ENCODE data around the gene LIMA1.
"Not testable (repeated sequence)": the region's sequence is repeated elsewhere in the genome, so short reads cannot be mapped to it uniquely, and the experiment has no call there.

The LIMA1 gene

DNA sequence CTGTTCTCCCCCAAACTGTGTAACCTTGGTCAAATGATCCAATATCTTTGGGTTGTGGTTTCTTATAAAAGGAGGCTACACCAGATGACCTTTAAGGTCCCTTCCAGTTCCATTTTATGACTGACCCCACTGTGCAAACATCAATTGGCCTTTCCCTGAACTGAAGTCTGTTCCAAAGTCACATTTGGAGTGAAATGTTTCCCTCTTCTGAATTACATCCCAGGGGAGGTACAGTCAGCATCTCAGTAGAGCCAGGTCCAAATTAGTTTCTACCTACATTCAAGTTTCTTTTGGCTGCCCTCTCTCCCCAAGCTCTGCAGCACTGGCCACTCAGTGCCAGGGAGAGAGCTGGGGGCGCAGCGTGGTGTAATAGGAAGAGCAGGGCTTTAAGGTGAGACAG is 34.4 kb downstream of the LIMA1 start:
- no peak for DNase-seq

DNA sequence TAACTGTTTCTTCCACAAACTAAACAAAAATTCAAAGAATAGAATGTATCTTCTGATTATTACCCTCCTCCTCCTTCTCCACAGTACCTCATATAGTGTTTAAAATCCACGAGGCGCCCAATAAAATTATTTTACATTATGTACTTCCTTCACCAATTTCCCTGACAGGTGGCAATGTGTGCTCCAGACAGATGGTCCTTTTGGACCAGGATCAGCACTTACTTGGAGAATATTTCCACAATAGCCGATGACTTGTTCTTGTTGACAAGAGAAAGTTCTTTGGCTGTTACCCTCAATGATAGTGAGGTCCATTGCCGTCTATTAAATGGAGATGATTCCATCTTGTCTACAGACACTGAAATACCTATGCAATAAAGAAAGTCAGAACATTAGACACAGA is 34.9 kb downstream of the LIMA1 start:
- DNase-seq: no peak

DNA sequence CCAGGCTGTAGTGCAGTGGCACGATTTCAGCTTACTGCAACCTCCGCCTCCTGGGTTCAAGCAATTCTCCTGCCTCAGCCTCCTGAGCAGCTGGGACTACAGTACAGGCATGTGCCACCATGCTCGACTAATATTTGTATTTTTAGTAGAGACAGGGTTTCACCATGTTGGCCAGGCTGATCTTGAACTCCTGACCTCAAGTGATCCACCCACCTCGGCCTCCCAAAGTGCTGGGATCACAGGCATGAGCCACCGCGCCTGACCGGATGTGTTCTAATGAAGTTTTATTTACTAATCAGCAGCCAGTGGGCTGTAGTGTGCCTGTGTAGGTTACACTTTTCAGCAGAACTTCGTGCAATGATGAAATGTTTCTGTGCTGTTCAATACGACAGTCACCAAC is 35.7 kb downstream of the LIMA1 start:
- not testable (repeated sequence) for DNase-seq

DNA sequence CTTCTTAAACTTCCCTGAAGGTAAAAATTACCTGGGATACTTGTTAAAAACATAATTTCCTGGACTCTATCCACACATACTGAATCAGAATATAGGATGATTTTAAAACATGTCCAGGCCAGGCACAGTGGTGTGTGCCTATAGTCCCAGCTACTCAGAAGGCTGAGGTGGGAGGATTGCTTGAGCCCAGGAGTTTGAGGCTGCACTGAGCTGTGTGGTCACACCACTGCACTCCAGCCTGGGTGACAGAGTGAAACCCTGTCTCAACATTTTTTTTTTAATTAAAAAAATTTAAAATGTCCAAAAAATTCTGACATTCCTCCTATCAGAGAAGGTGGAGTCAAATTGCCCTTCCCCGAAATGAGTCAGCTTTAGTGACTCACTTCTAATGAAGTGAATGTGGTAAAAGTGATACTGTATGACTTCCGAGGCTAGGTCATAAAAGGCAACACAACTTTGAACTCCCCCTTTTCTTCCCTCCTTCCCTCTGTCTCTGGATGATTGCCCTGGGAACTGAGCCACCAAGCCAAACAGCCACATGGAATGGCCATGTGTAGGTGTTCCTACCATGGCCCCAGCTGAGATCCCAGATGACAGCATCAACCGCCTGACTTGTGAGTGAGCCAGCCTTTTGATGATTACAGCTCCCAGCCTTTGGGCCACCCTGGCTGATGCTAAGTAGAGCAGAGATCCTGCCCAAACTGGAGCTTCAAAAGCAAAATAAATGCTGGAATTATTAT is 36.3 kb downstream of the LIMA1 start:
- DNase-seq: no peak

DNA sequence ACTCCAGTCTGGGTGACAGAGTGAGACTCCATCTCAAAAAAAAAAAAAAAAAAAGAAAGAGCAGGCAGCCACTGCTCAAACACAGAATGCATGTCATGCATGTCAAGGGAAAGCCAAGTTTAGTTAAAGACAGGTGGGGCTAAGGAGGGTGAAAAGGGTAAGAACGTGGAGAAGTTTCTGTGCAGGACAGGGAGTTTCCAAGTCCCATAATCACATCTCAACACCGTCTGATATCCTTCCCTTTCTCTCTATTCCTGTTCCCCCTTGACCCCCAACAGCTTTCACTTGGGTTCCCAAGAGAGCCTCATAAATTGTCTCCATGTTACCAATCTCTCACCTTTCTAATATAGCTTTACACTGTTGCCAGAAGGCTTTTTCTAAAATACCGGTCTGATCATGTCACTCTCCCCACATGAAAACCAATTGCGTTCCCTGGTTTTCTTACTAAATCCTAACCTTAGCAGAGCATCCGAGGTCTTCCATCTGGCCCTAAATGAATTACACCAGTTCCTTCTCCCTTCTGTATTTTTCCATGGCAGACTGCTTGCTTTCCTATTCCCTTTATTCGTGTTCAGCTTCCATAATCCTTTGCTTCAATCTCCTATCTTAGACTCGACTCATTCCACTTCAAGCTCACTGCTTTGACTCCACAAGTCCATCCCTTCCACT is 37.0 kb downstream of the LIMA1 start:
- no peak for DNase-seq

DNA sequence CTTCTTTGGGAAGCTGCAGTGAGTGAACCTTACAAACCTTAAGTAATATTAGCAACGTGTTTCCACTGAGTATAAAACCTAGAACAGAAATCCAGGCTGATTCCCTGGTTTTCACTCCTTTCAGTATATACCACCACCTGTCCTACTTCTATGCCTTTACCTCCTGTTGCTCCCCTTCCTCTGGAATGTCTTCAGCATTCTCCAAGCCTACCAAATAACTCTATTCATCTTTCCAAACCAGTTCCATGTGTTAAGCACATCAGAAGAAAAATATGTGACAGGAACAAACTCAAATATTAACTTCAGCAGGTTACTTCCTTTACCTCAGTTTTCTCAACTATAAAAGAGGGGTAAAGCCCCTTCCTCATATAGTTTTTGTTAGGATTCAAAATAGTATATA is 39.8 kb downstream of the LIMA1 start:
- no peak for DNase-seq

DNA sequence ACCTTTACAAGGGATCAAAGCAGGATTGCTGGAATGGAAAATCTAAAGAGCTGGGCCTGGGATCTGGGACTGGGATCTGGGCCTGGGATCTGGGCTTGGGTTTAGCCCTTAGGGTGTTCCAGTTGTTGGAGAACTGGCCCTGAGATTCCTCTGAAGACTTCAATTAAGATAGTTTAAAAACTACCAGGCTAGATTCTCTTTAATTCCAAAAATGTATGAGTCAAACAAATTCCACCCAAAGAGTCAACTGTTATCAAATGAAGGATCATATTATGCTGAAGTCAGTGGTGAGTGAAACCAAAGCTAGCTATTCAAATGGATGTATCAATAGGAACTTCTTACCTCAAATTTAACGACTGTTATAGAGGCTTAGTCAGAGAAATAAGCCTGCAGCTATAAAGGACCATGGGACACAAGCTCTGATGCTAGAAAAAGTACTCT is 40.5 kb downstream of the LIMA1 start:
- no peak for DNase-seq

DNA sequence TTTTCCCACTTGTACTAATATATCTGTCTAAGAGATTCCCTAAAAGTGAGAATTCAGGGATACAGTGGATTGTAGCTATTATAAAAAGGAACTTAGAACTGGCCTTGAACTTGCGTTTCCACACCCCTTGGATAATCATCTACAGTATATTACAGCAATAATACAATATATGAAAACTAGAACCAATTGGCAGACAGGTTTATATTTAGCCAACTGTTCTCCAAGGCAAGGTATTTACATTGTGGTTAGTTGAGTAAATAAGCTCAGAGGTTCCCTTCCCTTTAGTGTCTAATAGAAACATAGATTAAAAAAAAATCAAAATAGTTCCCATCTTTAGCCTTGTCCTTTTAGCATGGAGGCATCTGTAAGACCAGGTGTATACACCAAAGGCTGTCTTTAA is 42.1 kb downstream of the LIMA1 start:
- no peak for DNase-seq

DNA sequence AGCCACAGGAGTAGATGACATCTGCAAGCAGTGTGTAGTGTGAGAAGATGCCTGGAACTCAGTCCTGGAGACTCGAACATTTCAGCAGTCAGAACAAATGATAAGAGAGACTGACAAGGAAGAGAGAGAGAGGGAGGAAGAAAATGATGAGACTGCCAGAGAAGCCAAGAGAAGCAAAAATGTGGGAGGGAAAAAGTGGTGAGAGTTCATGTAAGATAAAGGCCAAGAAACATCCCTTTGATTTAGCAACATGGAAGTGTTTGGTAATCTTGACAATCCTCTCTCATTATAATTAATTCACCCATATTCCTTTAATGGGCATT is 42.6 kb downstream of the LIMA1 start:
- no peak for DNase-seq

DNA sequence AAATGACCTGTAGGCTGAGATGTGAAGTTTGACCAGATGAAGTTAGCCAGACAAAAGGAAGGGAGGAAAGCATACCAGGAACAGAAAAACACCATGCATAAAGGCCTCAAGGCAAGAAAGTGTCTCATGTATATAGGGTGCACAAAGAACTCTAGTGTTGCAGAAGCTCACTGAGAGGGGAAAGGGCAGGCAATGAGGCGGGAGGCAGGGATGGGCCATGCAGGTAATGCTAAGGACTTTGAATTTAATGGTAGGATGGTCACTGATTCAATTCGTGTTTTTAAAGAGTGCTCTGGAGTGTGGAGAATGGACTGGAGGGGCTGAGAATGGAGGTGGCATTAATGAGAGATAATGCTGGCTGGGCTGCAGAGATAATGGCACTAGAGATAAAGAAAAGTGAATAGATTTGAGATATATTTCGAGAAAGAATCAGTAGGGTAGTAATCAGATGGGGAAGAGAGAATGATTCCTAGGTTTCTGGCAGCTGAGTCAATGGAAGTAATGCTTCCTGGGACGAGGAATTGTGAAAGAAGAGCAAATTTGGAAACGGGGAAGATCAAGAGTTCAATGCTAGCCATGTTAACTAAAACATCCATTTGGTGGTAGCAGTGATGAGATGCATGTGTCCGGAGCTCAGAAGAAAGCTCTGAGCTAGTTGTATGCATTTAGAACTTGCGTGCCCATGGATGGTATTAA is 43.1 kb downstream of the LIMA1 start:
- DNase-seq: no peak

DNA sequence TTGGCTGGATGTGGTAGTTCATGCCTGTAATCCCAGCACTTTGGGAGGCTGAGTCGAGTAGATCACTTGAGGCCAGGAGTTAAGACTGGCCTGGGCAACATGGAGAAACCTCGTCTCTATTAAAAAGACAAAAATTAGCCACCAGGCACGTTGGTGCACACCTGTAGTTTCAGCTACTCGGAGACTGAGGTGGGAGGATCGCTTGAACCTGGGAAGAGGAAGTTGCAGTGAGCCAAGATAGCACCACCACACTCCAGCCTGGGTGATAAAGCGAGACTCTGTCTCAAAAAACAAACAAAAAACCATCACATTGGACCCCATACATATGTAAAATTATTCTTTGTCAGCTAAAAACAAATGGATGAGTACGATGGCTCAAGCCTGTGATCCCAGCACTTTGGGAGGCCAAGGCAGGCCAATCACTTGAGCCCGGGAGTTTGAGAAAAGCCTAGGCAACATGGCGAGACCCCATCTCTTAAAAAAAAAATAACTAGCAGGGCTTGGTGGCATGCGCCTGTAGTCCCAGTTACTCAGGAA is 43.9 kb downstream of the LIMA1 start:
- no peak for DNase-seq

DNA sequence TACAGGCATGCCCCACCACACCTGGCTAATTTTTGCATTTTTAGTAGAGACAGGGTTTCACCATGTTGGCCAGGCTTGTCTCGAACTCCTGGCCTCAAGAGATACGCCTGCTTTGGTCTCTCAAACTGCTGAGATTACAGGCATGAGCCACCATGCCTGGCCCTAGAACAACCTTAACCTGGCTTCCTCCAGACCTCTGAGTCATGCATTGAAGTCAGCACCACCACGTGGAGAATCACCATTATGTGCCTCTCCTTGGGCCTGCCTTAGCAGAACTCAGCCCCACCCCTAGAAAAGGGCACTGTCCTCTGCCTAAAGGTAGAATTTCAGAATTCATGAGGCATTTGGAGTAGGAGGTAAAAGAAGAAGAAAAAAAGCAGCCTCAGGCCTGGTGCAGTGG is 49.0 kb downstream of the LIMA1 start:
- DNase-seq: no peak

DNA sequence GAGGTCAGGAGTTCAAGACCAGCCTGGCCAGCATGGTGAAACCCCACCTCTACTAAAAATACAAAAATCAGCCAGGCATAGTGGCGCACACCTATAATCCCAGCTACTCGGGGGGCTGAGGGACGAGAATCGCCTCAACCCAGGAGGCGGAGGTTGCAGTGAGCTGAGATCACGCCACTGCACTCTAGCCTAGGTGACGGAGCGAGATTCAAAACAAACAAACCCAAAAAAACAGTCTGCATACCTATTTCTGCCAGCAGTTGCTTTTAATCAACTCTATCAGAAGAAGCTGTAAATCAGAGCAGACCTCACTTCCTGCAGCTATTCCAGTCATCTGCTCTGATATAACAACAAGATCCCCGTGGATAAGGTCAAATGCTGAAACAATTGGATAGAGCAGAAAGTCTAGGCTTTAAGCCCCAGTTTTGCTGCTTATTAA is 50.5 kb downstream of the LIMA1 start:
- no peak for DNase-seq

DNA sequence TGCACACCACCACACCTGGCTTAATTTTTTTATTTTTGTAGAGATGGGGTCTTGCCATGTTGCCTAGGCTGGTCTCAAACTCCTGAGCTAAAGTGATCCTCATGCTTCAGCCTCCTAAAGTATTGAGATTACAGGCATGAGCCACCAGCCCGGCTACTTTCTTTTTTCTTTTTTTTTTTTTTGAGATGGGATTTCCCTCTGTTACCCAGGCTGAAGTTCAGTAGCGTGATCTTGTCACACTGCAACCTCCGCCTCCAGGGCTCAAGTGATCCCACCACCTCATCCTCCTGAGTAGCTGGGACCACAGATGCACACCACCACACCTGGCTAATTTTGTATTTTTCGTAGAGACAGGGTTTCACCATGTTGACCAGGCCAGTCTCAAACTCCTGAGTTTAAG is 51.1 kb downstream of the LIMA1 start:
- no peak for DNase-seq

DNA sequence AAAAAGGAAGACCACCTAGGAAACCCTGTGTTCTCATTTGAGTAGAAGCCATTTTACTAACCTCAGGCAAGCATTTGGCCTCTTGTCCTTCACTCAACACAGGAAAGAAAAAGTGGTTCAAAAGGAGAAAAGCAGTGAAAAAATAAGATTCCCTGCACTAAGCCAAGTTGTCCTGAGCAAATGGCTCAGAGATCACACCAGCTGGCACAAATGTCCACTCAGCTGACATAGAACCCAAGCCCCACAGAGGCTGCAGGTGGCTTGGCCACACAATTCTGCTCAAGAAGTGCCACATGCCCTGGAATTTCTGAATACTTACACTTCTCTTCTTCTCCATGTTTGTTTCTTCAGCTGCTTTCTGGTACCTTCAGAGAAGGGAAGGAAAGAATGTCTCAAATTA is 52.0 kb downstream of the LIMA1 start:
- no peak for DNase-seq

DNA sequence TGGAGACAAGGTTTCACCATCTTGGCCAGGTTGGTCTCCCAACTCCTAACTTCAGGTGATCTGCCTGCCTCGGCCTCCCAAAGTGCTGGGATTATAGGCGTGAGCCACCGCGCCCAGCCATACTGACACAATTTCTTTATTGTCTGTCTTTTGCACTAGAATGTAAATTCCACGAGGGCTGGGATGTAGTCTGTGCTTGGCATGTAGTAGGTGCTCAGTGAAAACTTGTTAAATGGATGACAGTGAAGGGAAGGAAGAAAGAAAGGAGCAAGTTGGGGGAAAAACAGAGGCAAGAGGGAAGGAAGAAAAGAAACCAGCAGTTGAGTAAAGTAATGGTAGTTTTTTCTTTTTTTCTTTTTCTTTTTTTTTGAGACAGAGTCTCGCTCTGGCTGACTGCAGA is 53.1 kb downstream of the LIMA1 start:
- DNase-seq: no peak

DNA sequence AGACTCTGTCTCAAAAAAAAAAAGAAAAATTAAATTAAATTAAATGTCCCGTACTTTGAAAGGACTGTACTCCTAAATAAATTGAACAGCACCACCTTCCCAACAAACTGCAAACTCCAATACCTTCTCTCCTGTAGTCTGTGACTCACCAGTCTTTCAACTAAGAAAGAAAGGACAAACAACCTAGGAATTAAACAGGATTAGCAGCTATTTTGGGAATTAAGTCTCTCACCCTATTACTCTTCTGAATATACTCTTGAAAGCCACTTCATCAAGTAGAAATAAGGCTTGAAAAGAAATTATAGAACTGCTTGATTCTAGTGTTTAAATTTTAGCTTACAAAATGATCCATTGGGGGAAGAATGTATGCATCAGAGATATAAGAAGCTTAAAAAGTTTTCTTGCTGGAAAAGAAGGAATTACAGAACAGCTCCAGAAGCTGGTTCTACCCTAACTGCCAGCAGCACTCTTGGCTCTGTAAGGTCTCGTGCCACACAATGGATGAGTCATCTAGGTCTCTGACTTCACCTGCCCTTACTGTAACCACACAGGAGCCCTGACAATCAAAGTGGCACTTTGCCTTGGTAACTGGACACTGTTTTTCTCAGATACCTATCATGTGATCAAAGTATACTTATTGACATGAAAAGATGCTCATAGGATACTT is 59.2 kb downstream of the LIMA1 start:
- no peak for DNase-seq

DNA sequence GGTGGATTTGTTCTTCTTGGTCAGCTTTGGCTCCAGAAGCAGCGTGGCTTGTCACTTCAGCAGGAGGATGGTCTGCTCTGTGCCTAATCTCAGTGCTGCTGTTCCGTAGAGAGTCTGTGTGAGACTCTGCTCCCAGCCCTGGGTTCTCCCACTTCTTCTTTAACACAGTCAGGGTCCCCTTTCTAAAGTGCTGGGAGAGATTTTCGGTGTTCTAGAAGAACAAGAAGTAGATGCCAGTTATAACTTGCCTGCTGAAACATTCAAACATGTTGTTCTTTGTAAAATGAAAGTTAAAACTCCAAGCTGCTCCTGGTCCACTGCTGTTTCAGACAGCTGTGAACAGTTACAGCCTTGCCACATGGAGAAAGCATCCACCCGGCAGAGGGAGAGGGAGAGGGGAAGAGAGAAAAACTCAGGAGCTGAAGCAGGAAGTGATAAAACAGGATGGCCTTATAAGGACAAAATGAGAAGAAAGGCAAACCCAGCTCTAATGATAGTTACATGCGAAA is 61.0 kb downstream of the LIMA1 start:
- DNase-seq: peak; percentile 55

DNA sequence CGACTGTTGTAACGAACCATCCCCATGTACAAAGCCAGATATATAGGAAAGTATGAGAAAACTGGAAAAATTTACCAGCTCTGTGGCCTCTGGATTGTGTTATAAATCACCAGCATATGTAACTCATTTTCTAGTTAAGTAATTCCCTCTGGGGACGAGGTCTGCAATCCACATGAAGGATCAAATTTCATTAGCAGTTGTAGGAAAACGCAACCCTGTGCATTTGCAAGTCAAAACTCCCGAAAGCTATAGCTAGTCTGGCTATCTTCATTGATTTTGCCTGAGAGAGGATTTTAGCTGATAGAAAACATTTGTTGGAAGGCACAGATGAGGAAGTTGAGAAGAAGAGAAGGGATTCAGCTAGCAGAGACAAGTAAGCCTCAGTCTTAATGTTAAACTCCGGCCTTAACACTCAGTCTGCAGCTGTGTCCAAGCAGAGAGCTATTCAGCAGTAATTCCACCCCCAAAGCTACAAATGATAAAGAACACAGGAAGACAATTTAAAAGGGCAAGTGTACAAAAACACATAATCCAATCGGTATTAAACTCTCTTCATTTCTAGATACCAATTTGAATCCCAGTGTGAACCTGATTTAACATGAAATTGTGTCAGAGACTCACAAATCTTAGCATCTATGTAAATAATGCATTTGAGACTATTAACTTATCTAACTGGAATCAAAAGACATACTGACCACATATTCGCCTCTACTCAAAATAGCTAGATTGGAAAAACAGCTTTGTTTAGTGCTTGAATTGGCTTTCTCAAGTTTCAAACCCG is 61.9 kb downstream of the LIMA1 start:
- DNase-seq: peak; percentile 69

DNA sequence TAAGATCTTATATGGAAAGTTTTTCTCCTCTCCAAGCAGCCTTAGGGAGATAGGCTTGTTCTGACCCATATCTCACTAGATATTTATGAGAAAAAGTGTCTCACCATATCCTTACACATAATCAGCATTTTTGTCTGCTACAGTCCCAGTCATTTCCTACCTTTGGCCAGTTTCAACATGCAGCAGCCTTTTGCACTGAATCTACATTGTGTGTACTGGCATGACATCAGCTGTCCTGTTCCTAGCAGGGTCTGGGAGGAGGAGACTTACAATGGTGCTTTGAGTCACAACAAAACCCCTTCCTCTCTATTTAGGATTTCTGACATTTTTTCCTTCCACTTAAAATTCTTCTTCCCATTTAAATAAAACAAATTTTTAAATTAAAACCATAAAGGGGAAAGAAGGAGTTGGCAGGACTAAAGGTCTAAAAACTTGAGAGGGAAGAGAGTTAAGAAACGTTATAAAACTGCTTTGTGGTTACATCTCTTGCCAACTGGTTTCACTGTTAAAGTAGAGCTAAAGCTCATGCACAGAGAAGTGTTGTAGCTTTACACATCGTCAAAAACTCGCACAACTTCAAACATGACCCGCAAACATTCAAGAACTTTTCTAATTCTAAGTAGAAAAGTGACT is 62.8 kb downstream of the LIMA1 start:
- no peak for DNase-seq

DNA sequence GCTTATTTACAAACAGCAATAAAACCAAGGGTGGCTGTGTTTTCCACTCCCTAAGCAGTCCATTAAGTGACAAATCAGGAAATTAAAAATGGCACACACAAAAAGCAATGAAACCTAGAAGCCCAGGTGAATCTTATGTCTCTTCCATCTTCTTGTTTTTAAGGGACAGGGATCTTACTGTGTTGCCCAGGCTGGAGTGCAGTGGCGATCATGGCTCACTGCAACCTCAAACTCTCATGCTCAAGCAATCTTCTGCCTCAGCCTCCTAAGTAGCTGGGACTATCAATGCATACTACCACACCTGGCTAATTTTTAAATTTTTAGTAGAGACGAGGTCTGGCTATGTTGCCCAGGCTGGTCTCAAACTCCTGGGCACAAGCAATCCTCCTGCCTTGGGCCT is 63.8 kb downstream of the LIMA1 start:
- no peak for DNase-seq
